SKM-1 treated with dmso at 0.1 percent for 144 hours (cell line): ENCODE results near the gene TRPM1.

Experiments
- DNase-seq: peaks from one replicate; lab custom pipeline; 2025; ENCODE audit not compliant: unreplicated experiment; lab: John Stamatoyannopoulos, UW

The TRPM1 gene

DNA sequence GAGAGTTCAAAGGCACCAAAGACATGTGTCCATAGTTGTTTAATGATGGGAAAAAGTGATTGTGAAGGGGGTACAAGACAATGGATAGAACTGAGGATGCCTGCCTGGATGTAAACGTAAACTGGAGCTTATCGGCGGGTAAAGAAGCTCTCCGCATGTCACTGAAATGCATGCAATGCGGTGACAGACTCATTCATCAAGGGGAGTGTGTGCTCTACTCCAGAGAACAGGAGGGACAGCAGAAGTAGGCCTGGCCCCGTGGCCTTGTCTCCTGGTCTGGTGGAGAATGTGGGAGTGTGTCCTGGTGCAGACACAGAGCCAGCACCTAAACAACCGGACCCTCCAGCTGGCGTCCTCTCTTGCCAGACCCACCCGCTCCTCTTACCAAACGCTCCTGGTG, 50.6 kb downstream of the TRPM1 start:
- DNase-seq, result no peak

DNA sequence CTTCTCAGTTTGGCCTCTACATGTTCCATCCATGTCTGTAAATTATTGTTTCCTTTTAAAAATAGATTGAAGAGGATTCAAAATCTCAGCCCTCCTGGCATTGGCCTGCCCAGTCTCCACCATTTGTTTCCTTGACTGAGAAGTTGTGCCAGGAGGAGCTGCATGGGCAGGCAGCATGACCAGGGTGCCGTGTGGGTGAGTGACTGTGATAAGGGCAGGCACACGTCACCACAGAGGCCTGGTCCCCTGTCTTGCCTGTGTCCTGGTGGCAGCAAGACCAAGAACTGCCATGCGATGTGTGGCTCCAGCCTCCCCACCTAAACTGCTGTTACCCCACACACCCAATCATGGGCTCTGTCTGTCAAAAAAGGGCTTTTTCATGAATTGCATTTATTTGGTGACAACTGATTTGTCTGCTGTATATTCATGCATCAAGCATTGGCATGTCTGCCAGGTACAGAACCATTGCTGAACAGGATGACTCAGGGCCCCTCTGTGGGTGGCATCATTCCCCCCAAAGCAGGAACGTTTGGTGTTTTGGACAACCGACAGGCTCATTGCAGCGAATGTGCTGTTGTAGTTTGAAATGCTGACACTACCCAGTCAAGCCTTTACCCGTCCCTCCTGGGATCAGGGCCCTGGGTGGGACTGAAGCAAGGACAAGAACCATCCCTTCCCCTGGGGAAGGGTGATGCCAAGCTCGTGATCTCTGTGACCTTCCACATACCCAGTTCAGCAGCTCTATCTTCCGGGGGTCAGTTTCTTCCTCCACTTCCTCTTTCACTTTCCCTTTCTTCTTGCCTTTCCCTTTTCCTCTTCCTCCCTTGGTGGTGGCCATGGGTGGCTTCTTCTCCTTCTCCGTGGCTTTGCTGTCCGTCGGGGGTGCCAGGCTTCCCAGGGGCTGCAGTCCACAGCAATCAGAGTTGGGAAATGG, 51.6 kb downstream of the TRPM1 start:
- DNase-seq, result peak; percentile 52

DNA sequence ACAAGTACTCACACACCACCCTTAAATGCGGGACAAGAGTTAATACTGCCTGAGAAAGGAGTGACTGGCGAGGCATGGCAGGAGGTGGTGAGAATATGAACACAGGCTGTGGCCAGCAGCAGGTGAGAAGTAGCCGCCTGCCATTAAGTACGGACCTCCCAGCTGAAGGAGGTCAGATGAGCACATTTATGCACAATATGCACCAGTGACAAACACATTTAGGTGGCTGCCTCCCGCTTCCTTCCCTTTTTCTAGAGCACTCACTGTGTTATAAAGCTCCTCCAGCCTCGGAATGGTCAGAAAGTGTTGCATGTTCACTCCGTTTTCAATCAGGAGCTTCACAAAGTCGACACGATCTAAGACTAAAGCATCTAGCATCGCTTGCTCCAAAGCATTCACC, 52.4 kb downstream of the TRPM1 start:
- peak; percentile 69 for DNase-seq

DNA sequence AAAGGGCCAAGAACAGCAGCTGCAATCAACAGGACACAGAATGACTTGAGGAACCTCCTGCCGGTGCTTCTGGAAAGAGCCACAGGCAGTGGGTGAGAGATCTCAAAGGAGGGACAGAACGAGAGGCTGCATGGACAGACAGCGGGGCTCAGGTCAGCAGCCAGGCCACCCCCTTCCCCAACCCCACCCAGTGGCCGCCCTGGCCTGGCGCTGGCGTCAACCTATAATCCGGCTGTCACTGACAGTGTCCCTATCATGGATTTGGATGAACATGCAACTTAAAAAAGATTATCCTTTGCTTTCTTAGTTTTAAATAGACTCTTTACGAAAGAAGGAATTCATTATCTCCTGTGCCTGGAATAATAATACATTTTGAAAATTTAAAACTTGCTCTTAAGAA, 54.1 kb downstream of the TRPM1 start:
- no peak for DNase-seq

DNA sequence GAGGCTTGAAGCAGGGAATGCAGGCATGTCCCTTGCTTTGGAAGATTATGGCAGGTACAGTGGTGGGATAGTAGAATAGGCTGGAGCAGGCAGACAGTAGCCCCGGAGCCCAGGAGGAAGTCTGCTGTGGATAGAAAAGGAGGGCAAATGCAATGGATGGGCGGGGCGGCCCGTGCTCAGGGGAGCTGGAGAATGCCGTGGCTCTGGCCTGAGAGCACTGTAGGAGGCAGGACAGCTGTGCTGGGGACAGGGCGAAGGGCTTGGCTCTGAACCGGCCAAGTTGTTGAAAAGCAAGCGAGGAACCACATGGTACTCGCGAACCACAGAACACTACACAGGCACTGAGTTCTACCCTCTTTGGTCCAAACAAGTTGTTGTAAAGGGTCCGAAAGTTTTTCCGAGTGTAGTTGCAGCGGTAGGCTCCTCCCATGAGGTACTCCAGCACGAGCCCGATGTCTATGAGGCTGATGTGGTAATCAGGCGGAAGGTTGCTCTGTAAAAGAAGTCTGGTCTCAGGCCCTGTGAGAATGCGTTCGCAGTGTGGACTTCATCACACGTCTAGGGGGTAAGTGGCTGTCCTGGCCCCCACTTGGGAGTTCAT, 54.7 kb downstream of the TRPM1 start:
- DNase-seq, result no peak

DNA sequence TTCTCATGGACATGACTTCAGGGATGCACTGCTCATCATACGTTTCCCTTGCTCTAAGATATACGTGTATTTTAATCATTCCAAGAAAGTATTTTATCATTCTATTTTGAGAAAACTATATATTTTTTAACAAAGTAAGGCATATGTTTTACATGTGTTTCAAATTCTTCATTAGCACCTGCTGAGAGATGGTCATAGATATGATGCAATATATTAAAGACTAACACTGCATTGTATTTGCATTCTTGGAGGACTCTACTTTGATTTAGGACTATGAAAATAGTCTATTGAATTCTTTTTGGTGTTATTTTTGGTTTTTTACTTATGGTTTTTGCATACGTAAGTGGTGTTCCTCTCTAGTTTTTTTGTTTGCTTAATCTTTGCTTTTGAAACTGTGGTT, 55.9 kb downstream of the TRPM1 start:
- DNase-seq, result no peak

DNA sequence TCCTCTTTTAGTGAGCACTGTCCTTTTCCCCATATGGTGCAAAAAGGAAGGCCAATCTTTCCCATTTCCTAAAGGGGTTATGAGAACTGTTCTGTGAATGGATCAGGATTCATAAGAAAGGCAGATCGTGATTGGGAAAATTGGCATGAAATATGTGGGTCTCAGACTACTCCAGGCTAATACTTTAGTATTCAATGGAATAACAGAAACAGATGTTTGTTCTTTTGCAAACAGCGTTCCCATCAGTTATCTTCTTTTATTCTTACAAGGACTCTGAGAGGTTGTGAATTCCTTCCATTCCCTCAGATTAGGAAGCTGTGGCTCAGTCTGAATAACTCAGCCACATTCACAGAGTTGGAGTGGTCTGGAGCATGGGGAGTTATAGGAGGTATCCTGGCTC, 58.8 kb downstream of the TRPM1 start:
- DNase-seq, result no peak

DNA sequence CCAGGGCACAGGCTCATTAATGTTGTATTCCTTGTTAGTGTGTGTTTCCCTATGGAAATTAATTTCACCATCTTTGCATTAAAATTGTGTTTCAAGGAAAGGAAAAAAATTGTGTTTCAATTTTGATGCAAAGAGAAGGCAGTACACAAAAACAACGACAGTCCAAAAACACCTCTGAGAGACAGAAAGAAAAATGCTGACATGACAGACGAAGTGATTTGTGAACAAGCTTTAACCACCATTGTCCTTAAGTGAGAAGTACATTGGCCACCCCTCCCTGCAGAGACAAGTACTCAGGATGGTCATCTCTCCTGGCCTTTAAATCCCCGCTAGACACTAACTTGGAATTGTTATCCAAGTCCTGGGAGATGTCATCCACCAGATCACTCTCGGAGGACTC, 59.9 kb downstream of the TRPM1 start:
- DNase-seq, result no peak

DNA sequence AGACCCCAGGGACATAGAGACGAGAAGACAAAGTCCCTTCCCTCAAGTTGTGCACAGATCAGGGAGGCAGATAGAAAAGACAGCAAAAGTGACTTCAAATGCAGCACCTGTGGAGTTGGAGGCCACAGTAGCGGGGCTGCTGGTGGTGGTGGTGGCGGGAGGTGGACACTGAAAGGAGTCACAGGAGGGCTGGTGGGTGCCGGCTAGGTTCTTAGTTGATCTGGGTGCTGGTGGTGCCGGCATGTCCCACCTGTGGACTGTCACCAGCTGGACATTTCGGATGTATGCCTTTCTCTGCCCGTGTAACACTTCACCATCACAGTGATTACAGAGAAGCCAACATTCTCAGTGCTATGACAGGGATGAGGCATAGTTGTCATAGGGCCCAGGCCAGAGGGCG, 60.9 kb downstream of the TRPM1 start:
- DNase-seq, result no peak

DNA sequence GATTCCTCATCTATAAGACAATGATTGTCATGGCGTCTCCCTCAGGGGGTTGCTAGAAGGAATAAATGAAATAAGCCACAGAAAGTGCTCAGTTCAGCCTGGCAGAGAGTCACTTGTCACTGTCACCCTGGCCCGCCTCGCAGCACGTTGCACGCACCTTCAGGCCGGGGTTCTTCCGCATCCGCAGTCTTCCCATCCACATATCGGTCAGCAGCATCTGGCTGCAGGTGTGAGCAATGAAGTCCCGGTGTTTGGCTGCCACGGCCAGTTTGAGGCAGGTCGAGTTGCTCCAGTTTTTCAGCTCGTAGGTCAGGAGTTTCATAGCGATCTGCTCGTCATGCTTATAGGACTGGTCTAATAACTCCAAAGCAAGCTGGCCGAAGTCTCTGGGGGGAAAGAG, 61.6 kb downstream of the TRPM1 start:
- no peak for DNase-seq

DNA sequence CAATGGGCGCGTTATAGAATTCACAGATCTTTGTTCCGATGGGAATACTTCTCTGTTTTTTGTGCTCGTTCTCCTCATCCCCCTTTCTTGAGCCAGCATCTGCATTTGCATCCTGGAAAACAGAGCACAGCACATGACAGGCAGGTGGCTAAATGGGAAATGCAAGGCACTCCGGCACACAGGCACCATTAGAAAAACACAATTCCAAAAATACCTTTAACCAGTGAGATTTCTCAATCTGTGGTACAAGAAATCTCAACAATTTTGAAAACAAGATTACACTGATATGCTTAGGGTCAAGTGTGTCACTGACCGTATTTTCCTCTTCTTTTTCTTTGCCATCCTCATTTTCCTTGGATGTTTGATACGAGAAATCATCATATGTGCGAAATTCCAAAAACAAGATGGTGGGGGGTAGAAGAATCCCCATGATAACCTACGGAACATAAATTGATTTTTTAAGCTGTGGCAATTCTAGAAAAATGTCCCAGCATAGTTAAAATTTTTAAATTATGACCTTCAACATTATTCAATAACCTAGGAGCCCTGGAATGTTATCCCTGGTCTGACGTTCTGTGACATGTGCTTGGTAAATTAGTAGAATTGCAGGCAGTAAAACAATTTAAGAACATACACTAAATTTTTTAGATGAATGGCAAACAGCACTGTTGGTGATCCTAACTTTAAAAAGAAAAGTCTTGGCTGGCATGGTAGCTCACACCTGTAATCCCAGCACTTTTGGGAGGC, 63.6 kb downstream of the TRPM1 start:
- DNase-seq, result no peak

DNA sequence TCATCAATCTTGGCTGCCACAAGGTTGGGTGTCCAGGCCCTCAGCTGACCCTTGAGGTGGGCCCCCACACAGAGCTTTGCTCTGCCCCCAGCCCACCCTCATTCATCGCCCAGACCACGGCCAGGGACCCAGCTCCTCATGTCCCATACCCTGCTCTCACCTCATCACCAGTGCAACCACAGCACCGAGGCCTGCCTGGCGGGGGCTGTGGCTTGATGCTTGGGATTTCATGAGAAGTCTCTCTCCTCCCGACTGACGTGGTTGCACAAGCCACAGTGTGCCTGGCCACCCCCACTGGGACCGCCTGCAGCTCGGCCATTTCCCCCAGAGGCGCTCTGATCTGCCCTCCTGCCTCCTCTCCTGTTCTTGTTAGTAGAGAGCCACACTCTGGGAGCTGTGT, 64.7 kb downstream of the TRPM1 start:
- no peak for DNase-seq

DNA sequence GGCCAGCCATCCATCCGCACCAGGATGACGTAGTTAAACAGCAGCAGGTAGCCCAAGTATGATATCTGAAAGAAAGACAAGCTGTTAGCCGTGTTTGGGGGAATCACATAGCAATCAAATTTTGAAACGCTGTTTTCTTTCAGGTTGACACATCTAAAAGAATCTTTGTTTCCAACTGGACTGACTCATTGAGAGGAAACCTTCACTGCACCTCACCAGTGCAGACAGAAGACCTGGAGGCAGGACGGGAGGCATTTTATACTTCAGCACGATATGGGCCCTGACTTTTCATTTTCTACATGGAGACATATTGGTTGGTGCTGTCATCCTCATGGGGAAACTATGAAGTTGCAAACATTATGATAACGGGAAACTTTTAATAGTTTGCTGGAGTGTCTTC, 65.9 kb downstream of the TRPM1 start:
- no peak for DNase-seq

DNA sequence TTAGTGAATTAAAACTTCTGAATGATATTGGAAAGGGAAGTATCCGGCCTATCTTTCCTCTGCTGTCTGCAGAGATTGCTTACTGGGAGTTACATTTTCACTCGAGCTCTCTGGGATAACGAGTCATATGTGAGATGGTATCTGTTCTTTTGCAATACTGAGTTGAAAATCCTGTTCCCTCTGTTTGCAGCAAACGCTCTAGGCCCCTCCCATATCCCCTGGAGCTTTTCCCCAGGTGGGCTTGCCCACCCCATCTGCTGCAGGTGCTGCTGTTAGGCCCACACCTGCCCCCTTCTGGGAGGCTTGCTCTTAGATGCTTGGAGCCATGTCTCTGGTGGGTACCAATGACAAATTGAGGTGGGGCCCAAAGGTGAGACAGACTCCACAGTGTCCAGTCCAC, 67.4 kb downstream of the TRPM1 start:
- DNase-seq, result no peak

DNA sequence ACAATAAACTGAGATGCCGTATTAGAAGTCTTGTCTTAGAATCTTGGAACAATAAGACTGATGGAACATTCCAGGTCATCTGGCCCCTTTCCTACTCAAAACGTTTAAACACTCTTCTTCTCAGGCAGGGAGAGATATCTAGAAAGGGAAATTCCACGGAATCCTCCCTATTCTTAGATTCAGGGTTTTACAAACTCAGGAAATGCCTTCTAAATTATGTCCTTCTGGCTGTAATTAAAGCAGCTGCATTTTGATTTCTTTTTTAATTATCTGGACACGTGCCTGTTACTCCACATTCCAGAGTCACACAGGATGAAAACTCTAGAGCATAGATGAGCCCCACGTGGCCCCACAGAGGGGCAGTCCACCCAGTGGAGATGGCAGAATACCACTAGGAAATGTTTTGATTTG, 68.6 kb downstream of the TRPM1 start:
- DNase-seq, result no peak

DNA sequence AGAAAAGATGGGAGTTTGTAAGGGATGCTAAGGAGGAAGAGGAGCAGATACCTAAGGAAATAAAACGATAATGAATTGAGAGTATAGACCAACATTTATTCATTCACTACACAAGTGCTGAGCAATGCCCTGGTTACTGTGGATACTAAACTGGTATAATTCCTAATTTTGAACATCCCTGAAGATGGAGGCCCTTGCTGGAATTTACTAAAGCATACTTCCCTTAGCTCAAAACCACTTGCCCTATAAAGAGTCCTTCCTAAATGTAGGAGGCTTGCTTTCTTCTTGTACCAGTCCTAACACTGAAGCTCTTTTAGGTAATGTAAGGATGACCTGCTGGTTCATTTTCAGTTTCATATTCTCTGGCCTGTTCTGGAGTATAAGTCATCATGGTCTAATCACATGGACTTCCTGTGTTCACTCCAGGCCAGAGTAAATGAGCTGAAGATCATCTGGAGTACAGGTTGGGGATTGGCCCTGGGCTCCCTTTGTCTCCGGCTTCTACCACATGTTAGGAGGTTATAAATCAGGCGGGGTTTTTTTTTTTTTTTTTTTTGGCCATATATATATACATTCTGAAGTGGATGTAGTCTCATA, 70.0 kb downstream of the TRPM1 start:
- no peak for DNase-seq

DNA sequence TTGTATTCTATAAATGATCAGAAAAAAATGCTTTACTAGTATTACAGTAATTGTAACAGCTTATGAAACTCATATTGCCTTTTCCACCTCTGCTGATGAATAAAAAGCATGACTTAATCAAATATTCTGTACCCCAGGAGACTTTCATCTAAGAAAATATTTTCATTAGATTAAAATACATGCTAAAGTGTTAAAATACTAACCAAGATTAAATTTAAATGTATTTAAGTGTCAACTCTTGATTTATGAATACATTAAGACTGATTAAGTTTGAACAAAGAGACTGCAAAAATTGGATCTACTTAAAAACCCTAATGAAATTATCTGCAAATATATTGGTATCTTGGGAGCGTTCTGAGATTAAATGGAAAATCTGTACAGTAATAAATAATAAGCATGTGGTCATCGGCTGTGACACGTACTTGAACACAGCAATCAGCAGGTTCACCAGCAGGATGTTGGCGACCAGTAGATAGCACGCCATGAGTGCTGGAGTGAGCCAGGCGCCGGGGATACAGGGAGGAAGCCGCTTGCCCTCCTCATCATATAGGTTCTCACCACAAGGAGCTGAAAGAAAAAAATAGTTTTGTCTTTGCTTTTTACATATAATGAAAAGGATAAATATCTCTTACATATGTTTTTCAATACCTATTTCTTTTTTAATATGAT, 73.5 kb downstream of the TRPM1 start:
- DNase-seq, result no peak

DNA sequence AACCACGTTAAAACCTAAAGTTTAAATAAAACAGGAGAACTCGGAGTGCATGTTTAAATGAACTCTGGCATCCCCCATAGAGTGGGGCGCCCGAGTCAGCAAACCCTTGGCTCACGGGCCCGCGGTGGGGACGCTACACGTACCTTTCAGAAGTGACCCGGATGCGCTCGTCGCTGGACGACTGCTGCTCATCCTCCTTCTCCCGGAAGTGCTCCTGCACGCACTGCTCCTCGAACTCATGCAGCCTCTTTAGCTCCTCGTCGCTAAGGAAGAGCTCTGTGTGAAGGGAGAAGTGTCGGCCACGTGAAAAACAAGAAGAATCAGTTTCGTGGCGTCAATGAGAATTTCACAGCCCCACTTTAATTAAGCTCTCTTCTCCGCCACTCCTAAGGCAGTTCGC, 75.5 kb downstream of the TRPM1 start:
- no peak for DNase-seq

DNA sequence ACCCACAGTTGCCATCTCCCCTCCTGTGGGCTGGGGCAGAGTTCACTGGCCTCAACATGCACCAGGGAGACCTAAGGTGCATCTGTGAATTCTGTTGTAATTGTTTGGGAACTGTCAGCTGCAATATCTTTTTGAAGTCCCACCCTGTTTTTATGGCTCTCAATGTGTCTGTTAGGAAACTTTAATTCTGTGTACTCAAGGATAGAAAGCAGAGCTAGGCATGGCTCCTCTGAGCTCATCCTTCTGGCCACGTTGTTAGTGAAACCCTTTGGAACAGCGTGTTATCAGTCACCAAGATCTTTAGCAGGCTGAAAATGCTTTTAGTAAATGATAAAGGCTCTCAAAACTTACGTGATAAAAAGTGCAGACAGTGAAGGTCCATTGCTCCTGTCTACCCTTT, 76.5 kb downstream of the TRPM1 start:
- DNase-seq, result no peak

DNA sequence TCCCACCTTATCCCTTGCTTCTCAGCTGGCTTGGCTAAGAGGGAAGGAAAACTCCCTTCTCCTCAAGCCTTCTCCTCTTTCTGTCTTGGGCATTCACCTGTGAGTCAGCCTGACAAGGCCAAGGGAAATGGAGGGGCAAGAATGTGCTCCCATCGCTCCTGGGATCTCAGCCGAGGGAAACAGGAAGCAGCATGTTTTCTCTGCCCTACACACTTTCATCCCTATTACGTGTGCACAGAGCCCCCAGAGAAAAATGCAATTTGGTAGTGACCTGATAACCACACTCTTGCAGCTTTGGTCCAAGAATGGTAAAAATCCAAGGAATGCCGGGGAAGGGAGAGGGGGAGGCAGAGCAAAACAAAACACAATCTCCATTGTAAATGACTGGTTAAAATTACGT, 77.2 kb downstream of the TRPM1 start:
- DNase-seq, result no peak

DNA sequence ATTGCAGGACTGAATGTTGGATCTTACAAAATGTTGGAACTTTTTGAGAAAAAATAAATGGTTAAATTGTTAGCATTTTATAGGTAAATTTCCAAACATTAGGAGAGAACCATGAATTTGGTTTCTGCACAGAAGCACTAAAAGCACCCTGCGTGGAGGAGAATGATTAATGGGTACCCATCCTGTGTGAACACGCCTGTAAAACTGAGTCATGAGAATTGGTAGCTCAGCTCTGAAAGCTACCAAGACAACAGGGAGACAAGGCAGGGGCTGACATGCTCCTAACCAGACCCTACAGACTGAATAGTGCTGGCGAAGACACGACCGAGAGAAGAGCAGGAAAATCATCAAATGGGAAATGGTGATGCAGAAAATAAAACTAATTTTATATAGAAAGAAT, 77.7 kb downstream of the TRPM1 start:
- no peak for DNase-seq
